HG02840 (cell line): ENCODE data around the gene SMAD7.

Source experiments
- ATAC-seq: cut with Tn5 transposase; IDR thresholded peaks from one replicate; pipeline ENCODE4 v1.9.1; 2021; ENCODE audit warnings: mild to moderate bottlenecking, moderate library complexity, moderate number of reproducible peaks; ENCODE audit not compliant: unreplicated experiment, low FRiP score

The SMAD7 gene

GRCh38 chr18:48988508-48989303 lies 37.9 kb upstream of the SMAD7 start:
- no peak for ATAC-seq

- no peak for ATAC-seq
Observed at GRCh38 chr18:48987821-48988220, 37.1 kb upstream of the SMAD7 start.

GRCh38 chr18:48986851-48987761 lies 36.3 kb upstream of the SMAD7 start:
- no peak for ATAC-seq

GRCh38 chr18:48985161-48985560 lies 34.4 kb upstream of the SMAD7 start:
- no peak for ATAC-seq

- no peak for ATAC-seq
Observed at GRCh38 chr18:48983793-48984437, 33.1 kb upstream of the SMAD7 start.

GRCh38 chr18:48982266-48982665 lies 31.5 kb upstream of the SMAD7 start:
- no peak for ATAC-seq

- ATAC-seq = no peak
Observed at GRCh38 chr18:48979944-48980890, 29.5 kb upstream of the SMAD7 start.

GRCh38 chr18:48977914-48978313 lies 27.1 kb upstream of the SMAD7 start:
- ATAC-seq = no peak

- no peak for ATAC-seq
Observed at GRCh38 chr18:48975817-48976649, 25.3 kb upstream of the SMAD7 start.

GRCh38 chr18:48975120-48975816 lies 24.5 kb upstream of the SMAD7 start:
- ATAC-seq = no peak

- no peak for ATAC-seq
Observed at GRCh38 chr18:48974304-48975119, 23.7 kb upstream of the SMAD7 start.

- ATAC-seq = no peak
Observed at GRCh38 chr18:48973731-48974130, 23.0 kb upstream of the SMAD7 start.

GRCh38 chr18:48968412-48969215 lies 17.8 kb upstream of the SMAD7 start:
- no peak for ATAC-seq

- ATAC-seq = no peak
Observed at GRCh38 chr18:48967545-48967944, 16.8 kb upstream of the SMAD7 start.

GRCh38 chr18:48966523-48966922 lies 15.8 kb upstream of the SMAD7 start:
- no peak for ATAC-seq

- no peak for ATAC-seq
Observed at GRCh38 chr18:48963586-48964470, 13.1 kb upstream of the SMAD7 start.
